NK-92 (cell line): ENCODE measurements around the gene PARP3.

Experiments
- DNase-seq: peaks from one replicate; lab custom pipeline; 2025; ENCODE audit not compliant: unreplicated experiment; lab: John Stamatoyannopoulos, UW

Gene PARP3

DNA sequence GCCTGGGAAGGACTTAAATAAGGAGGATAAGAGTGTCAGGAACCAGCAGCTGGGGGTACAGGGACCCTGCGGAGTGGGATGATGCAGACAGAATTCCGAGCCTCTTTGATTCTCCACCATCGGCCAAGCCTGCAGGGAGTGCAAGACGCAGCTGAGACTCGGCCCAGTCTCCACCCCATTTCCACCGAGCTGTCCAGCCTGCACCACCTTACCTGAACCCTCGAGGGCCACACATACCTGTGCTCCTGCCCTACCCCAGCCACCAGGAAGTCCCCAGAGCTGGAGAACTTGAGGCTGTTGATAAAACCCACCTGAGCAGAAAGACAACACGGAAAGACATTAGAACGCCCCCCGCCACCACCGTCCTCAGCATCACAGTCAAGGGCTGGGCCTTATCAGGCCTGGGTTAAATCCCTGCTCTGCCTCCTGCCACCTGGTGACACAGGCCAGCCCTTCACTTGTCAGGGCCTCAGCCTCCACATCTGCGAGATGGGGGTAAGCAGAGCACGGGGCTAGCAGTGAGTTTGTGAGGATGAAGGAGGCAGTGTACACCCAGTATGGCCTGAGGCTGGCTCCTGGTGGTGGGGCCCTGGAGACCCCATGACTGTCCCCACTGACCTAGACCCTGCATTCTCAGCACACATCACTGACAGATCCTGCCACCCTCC is 8.6 kb upstream of the PARP3 start:
- DNase-seq, result no peak

DNA sequence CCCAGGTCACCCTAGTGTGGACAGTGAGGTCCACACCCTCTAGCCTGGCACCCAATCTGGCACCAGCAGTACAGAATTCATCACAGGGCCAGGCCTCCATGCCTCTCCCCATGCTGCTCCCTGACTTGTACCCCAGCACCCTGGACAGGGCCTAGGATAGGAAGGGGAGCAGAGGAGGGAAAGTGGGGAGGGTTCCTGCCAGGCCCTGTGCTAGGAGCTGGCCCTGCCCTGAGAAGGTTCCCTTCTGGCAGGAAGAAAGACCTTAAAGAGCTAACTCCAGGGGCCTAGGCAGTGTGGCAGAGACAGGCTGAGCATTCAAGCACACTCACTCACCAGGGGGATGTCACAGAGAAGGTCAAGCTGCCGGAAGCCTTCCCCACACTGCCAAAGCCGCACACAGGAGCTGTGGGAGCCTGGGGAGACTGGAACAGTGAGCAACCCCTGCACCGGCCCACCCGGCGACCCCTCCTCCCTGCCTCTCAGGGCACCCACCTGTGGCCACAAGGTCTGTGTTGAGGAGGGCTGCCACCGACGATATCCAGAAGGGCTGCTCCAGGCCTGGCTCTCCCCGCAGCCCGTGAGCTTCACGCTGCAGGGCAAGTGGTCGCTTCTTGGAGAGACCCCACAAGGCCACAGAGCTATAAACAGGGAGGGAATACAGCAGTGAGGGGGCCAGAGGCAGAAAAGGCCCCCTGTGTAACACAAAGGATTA is 7.9 kb upstream of the PARP3 start:
- DNase-seq, result no peak

DNA sequence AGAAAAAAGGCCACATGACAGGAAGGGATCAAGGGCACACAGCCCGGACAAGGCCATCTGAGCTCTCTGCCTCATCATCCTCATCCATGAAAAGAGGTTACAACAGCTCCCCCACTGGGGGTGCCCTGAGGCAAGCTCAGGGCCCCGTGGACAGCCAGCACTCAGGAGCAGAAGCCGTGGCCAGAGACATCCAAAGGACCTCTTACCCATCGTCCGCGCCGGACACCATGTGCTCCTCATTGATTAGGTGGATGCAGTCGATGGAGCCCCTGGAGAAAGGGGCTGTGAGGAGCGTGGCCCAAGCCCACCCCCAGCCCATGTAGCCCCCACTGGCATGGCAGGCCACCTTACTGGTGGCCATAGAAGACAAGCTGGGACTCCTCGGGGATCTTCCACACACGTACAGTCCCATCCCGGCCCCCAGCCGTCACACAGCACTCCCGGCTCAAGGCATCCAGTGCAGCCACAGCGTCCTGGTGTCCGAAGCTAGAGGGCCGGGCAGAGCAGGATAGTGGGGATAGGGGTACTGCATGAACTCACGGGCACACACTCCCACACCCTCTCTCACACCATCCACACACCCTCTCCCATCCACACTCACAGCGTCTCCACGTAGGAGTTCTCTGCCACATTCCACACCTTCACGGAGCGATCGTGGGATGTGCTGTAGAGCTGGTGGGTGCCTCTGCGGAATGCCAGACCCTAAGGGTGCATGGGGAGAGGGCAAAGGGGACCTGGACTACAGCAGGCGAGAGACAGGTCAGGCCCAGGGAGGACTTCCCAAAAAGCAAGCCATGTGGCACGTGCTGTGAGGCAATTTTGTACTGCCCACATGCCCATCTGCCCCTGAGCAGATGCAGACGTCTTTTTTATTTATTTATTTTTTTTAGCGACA is 6.9 kb upstream of the PARP3 start:
- no peak for DNase-seq

DNA sequence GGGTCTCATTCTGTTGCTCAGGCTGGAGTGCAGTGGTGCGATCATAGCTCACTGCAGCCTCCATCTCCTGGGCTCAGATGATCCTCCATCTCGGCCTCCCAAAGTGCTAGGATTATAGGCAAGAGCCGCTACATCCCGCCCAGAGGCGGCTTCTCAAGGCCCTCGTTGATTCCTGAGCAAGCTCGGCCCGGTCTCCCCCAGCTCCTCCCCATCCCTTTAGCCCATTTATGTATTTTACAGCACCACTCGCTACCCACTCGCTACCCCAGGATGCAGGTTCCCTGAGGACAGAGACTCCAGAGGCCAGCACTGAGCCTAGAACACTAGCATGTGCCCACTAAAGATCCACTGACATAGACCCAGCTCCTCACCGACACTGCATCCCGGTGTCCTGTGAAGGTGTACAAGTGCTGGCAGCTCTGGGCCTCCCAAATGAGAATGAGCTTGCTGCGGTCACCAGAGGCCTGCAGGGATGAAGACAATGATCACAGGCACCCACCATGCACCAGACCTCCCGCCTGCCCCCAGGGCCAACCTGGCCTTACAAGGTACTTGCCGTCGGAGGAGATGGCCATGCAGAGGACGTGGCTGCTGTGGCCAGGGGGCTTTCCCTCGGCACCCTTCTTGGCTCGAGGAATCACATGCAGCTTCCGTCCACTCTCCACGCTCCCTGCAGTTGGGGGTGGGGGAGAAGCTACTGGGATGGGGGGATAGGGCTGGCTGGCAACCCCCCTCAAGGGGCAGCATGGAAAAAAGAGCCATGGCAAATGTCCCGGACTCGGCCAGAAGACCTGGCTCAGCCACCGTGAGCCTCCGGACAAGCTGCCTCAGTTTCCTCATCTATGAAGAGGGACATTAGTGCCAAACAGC is 6.0 kb upstream of the PARP3 start:
- DNase-seq, result no peak

DNA sequence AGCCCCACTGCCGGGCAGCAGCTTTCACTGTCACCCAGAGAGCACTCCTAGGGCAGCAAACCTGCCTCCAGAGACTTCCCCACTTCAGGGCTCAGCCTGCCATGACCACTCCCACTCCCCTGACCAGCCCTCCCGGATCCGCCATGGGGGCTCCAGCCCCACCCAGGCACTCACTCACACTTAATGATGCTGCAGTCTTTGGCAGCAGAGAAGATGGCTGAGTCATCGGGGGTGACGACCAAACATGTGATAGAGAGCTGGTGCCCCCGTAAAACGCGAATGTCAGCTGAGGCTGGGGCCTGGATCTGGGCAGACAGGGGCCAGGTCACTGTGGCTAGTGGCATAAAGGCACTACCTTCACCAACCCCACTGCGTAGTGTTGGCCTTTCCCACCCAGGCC is 5.1 kb upstream of the PARP3 start:
- DNase-seq, result no peak

DNA sequence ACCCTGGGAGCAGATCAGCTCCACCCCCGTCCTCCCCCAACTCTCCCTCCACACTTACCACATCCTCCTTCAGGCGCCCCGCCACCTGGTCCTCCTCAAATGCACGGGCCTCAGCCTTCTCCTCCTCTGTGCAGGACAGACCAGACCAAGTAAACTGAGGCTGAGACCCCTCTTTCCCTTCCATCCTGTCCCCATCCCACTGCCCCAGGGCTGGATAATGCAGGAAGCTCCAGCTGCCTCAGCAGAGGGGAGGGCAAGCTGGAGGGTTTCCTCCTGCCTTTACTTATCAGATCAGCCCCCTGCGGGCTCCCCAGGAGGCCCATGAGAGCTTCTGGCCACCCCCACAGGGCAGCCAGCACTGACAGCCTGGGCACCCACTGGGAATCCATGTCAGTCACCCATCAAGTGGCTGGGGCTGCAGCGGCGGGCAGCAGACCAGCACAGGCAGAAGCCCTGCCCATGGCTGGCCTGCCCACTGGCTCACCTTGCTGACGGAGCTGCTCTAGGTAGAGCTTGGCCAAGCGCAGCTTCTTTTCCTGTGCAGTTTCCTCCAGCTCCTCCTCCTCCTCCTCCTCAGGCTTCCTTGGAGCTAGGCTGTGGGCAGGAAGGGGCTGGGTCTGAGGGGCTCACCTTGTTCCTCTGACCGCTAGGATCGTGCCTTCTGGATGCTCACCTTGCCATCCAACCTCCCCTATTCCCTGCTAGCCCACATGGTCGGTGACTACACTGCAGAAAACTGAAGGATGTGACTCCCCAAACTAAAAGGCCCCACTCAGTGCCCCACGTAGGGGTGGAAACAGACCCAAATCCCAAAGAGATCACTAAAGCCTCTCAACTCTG is 4.3 kb upstream of the PARP3 start:
- DNase-seq, result no peak

DNA sequence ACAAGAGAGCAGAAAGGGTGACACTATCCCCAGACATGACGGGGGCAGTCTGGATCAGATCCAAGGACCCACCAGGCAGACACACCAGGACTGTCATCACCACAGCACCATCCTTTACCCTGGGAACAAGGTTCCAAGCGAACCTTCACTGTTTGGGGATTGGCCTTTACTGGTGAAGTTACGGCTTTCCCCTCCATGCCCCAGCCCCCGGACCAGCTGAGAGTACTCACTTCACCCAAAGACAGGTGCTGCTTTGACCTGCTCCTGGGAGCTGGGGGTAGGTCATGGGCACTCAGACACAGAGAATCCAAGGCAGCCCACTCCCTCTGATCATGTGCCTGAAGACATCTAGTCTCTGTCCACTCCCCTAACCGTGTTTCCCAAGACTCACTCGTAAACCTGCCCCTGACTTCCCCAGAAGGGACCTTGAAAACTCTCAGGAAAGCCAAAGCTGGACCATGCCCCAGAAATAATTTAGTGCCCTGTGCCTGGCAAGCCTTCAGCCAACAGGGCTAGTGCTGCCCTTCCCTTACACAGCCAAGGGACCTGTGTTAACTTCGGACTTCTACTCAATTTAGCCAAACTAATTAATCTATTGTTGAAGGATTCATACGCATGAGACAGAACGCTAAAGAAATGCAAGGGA is 3.3 kb upstream of the PARP3 start:
- DNase-seq, result no peak

DNA sequence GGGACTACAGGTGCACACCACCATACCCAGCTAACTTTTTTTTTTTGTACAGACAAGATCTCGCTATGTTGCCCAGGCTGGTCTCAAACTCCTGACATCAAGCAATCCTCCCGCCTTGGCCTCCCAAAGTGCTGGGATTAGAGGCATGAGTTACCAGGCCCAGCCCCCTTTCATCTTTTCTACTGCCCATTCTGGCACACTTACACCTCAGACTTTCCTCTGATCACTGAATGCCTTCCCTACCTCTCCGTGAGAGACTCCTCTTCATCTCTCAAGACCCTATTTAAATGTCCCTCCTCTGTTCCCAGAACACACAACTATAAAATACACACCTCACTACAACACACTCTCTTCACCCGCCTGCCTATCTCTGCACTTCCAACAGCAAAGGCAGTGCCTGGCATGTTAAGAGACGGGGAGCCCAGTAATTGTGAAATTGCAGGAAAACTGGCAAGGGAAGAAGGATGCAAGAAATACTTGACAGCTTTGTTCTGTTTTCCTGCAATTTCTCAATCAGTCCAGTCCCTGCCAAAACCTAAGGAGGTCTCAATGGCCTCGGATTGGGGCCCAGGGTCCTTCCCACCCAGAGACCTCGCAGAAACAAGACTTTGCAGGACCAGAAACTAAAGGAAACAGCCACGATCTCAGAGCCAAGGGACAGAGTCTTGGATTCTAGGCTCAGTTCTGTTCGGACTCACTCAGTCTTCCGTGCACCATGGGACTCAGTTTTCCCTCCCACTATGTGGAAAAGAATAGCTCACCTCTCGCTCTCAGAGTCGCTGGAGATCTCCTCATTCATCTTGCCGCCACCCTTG is 1.3 kb upstream of the PARP3 start:
- no peak for DNase-seq

DNA sequence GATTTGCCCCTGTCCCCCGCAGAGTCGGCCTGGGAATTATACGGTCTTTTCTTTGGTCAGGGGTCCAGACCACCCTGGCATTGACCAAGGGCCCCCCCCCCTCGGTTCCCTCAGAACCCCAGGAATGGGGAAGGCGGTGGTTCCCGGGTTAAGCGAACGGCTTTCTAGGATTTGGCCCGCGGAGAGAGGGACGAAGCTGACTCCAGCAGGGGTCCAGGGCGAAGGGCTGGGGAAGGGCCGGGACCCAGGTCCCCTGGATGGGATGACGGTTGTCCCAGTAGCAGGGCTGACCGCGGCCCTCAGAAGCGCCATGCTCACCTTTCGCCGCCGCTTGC is 733 bp upstream of the PARP3 start:
- no peak for DNase-seq

DNA sequence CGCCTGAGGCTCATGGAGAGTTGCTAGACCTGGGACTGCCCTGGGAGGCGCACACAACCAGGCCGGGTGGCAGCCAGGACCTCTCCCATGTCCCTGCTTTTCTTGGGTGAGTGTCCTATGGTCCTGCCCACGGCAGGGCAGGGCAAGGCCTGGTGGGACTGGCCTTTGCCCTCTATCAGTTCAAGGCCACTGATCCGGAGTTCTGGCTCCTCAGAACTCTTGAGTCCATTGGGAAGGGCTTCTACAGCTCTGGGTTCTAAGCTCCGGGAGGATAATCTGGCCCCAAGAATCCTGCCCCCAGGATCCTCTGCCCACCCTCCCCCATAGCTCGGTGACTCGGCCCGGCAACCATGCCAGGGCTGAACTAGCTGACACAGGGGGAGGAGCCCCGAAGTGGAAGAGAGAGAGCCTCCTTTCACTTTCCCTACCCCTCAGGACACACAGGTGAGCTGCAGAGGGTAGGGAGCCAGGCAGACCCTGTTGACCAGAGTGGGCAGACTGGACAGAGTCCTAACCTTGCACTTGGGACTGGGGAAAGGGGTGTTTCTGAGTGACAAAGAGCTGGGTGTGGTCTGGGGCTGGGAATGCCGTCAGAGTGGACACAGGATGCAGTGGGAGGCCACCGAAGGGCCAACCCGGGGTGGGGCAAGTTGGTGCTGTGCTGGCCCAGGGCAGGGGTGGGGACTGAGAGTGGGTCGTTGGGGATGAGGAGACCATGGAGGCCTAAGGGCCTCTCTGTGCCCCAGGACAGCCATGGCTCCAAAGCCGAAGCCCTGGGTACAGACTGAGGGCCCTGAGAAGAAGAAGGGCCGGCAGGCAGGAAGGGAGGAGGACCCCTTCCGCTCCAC is 664 bp downstream of the PARP3 start:
- no peak for DNase-seq

DNA sequence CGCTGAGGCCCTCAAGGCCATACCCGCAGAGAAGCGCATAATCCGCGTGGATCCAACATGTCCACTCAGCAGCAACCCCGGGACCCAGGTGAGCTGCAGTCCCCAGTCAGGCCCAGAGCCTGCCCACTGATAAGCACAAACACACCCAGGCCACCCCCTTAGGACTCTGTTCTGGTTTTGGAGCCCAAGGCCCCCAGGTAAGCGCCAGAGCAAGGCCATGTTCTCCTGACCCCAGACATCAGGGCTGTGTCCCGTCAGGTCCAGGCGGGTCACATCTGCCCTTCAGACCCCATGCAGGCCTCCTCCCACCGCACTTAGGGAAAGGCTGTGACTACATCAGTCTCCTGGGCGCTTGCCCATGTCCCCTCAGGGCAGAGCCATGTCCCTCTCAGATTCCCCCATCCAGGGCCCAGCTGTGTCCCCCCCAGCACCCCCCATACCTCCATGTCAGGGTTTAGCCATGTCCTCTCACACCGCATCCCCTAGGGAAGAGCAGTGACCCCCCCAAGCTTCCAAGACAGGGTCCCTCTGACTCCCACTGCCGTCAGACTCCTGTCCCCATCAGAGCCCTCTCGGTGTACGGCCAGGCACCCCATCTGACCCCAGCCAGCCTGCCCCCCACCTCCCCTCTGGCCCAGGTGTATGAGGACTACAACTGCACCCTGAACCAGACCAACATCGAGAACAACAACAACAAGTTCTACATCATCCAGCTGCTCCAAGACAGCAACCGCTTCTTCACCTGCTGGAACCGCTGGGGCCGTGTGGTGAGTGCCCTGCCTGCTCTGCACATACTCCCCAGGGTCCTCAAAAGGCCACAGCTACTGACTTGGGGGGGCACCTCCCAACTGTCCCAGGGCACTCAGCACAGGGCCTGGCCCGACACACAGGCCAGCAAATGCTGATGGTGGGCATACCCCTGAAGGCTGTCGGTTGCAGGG is 1.6 kb downstream of the PARP3 start:
- no peak for DNase-seq

DNA sequence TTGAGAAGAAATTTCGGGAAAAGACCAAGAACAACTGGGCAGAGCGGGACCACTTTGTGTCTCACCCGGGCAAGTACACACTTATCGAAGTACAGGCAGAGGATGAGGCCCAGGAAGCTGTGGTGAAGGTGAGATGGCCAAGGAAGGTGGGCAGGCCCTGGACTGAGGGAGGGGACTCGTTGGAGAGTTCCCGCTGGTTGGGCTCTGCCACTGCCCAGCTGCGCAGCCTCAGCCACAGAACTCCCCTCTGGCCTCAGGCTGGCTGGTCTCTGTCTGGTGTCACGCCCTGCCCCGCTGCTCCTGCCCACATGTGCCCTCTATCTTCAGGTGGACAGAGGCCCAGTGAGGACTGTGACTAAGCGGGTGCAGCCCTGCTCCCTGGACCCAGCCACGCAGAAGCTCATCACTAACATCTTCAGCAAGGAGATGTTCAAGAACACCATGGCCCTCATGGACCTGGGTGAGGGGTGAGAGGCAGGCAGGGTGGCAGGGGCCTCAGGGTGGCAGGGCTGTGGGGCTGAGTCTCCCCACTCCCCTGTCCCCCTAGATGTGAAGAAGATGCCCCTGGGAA is 2.4 kb downstream of the PARP3 start:
- no peak for DNase-seq

DNA sequence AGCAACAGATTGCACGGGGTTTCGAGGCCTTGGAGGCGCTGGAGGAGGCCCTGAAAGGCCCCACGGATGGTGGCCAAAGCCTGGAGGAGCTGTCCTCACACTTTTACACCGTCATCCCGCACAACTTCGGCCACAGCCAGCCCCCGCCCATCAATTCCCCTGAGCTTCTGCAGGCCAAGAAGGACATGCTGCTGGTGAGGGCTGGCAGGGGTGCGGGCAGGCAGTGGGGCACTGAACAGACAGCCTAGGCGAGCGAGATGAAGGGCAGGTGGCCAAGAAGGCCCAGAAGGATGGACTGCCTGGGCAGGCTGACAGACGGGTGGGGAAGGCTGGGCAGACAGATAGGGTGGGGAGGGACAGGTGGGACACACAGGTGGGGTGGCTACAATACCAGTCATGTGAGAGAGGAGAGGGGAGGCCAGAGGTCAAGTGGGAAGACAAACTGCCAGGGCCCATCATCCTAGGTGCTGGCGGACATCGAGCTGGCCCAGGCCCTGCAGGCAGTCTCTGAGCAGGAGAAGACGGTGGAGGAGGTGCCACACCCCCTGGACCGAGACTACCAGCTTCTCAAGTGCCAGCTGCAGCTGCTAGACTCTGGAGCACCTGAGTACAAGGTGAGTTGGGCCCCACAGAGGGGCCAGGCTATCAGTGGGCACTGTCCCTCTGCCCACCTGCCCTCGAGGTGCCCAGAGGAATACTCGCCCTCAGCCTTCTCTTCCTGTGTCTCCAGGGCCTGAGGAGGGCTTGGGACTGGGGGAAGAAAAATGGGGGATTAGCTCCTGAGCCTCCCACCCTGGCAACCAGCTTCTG is 3.1 kb downstream of the PARP3 start:
- DNase-seq, result no peak

DNA sequence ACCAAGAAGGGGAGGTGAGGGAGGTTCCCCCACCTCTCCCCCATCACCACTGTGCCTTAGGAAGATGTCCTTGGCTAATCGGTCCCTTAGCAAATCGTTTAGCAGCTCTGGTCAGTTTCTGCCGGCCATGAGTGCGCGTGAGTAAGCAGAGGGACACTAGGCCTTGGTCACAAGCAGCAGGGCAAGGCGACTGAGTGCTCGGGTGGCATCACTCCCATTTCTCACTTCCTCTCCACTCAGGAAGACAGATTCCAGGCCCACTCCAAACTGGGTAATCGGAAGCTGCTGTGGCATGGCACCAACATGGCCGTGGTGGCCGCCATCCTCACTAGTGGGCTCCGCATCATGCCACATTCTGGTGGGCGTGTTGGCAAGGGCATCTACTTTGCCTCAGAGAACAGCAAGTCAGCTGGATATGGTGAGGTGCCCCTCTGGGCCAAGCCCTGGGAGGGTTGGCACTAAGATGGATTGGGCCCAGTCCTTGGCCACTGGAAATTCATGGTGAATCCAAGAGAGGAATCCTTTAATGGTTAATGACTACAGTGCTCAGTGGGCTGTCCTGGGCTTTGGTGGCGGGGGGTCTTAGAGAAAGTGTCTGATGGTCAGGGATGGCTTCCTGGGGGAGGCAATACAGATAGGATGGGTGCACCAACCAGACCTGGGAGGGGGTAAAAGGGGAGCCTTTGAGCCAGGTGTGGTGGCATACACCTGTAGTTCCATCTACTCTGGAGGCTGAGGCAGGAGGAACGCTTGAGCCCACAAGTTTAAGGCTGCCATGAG is 4.0 kb downstream of the PARP3 start:
- DNase-seq, result no peak

DNA sequence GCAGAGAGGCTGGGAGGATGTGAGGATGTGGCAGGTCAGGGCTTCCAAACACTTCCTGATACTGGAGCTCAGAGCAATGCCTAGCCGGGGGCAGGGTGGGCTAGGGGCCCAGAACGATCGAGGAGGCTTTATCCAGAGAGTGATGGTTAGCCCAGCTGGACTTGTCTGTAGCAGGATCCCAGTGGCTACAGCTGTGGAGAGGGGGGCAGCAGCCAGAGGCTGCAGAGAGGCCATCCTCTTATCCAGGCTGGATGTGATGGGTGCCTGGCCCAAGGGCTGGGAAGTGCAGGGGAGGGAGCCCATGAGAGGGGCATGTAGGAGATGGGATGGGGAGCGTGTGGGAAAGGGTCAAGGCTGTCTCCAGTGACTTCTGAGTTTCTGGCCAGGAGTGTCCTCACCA is 4.6 kb downstream of the PARP3 start:
- DNase-seq, result no peak
